ENCODE data around the gene NKAIN2.

Gene NKAIN2

DNA sequence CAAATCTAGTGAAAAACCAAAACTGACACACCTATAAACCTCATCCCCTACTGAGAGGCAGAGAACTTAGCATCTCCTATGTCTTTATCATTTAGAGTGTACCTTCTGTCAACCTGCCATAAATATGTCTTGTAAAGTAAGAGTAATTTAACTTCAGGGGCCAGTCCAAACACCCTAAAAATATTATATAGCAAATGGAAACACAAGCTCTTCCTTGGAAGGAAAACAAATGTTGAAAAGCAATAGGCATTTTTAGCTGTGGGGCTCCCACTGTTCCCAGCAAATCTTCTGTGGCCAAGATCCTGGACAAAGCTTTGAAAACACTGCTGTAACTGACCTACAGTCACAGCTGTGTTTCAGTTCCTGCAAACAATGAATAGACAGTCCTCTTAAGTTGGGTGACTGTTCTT is 1018.5 kb downstream of the NKAIN2 start:
- no peak for DNase-seq (ENCODE audit: extremely low spot score, insufficient read length, low read depth)
- FAIRE-seq, result no peak

DNA sequence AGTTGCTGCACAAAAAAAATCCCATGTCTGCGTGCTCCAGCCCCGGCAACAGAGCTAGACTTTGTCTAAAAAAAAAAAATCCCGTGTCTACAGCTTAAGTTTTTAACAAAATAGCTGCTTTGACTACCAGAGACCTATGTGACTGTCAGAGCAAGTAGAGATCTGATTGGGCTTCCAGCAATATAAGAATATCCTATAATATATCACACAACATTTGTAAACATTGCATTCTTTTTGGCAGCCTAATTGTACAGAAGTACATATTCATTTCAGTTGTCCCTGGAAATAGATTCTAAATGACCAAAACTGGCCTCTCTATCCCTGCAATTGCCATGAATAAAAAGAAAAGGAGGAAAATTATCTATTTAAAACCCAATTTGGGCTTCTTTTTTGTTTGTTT is 1019.1 kb downstream of the NKAIN2 start:
- DNase-seq (ENCODE audit: extremely low spot score, insufficient read length, low read depth), result no peak
- FAIRE-seq, result no peak

GRCh38 chr6:124823240-124824111 is 1019.8 kb downstream of the NKAIN2 start:
- FAIRE-seq, result no peak

GRCh38 chr6:124825564-124825963 is 1021.9 kb downstream of the NKAIN2 start:
- no peak for DNase-seq (ENCODE audit: extremely low spot score, insufficient read length, low read depth)
- FAIRE-seq, result no peak

More at GRCh38 chr6:124823240-124824111, 1019.8 kb downstream of the NKAIN2 start:
- DNase-seq (ENCODE audit: extremely low spot score, insufficient read length, low read depth), result no peak

DNA sequence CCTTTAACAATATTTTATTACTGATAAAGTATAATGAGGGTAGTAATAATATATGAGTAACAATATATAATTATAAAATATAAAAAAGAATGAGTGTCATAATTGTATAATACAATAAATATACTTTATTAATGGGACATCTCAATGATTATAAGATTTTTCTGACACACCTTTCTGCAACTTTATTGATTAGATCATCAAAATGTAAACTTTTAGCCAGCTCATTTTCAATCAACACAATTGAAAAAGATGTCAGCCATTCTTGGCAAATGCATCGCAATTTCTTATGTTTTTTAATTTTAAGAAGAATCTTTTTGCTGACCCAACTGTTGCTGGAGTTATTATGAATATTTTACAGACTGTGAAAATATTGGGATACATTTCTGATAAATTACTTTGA is 1026.2 kb downstream of the NKAIN2 start:
- DNase-seq (ENCODE audit: extremely low spot score, insufficient read length, low read depth) (no peak), FAIRE-seq (no peak)

GRCh38 chr6:124830506-124830905 is 1026.8 kb downstream of the NKAIN2 start:
- DNase-seq (ENCODE audit: extremely low spot score, insufficient read length, low read depth) (no peak), FAIRE-seq (no peak)

DNA sequence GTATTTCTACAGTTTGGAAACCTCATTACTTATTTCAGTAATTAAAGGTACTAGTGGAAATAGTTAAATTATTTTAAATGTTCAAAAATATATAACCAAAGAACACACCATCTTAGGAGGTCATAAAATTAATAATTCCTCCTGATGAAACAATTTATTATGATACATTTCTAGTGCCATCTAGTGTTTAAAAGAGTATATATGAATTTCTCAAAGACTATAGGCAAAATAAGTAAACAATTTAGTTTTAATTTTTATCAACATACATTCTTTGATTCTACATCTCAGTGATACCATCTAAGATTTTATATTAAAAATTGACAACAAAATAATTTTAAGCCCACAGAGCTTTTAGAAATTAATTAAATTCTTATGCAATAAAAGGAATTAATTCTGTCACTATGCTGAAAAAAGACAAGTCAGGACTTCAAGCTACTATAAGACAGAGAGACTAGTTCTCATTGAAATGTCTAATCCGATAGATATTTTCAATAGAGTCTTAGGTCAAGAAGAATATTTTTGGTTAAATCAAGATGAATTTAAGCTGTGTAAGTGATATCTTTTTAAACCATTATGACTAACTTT is 1050.8 kb downstream of the NKAIN2 start:
- FAIRE-seq, result no peak
- no peak for DNase-seq (ENCODE audit: extremely low spot score, insufficient read length, low read depth)

- FAIRE-seq (no peak), DNase-seq (ENCODE audit: extremely low spot score, insufficient read length, low read depth) (no peak)
Observed at GRCh38 chr6:124857746-124858145, 1054.1 kb downstream of the NKAIN2 start.

GRCh38 chr6:124858564-124858963 is 1054.9 kb downstream of the NKAIN2 start:
- DNase-seq (ENCODE audit: extremely low spot score, insufficient read length, low read depth) (no peak), FAIRE-seq (no peak)

- DNase-seq (ENCODE audit: extremely low spot score, insufficient read length, low read depth) (no peak), FAIRE-seq (no peak)
Observed at GRCh38 chr6:124859366-124859765, 1055.7 kb downstream of the NKAIN2 start.

GRCh38 chr6:124866040-124866439 is 1062.4 kb downstream of the NKAIN2 start:
- DNase-seq (ENCODE audit: extremely low spot score, insufficient read length, low read depth) (no peak), FAIRE-seq (no peak)

DNA sequence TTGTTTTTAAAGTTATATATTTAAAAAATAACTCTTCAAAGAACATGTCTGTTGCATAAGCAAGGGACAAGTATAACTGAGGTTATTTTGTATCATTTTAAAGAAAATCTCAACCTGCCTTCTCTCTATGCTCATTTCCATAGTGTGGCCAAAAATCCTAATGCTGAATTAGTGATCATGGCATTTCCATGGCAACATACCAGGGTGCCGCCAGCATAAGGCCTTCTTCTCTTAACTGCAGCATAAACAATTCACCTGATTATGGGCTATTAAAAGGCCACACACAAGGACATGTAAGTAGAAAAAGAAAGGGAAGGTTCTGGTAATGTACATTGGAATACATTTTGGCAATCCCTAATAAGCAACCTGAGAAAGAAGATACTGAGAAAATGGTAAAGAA is 1063.5 kb downstream of the NKAIN2 start:
- DNase-seq (ENCODE audit: extremely low spot score, insufficient read length, low read depth) (no peak), FAIRE-seq (no peak)

DNA sequence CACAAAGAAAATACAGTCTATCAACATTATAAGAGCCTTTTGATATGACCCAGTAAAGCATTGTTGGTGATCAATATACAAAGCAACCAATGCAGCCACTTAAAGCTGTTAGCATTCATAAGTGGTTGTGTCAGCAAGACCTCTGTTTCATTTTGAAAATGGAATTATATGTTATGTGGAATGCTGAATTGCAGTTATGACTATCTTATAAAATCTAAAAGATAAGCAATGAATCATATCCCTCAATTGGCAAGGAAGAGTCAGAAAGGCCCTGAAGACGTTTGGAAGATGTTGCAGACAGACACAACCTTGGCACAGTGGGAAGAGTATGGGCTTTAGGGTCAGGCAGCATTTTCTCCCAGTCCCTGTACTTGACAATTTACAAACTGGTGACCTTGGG is 1064.8 kb downstream of the NKAIN2 start:
- DNase-seq (ENCODE audit: extremely low spot score, insufficient read length, low read depth) (no peak), FAIRE-seq (no peak)

DNA sequence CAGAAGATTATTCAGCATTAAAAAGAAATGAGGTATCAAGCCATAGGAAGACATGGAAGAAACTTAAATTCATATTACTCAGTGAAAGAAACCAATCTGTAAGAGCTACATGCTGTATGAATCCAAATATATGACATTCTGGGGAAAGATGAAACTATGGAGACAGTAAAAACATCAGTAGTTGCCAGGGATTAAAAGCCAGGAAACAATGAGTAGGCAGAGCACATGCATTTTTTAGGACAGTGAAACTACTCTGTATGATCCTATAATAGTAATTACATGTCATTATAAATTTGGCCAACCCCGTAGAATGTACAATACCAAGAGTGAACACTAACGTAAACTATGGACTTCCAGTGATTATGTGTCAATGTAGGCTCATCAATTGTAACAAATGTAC is 1065.8 kb downstream of the NKAIN2 start:
- FAIRE-seq (no peak), DNase-seq (ENCODE audit: extremely low spot score, insufficient read length, low read depth) (no peak)

DNA sequence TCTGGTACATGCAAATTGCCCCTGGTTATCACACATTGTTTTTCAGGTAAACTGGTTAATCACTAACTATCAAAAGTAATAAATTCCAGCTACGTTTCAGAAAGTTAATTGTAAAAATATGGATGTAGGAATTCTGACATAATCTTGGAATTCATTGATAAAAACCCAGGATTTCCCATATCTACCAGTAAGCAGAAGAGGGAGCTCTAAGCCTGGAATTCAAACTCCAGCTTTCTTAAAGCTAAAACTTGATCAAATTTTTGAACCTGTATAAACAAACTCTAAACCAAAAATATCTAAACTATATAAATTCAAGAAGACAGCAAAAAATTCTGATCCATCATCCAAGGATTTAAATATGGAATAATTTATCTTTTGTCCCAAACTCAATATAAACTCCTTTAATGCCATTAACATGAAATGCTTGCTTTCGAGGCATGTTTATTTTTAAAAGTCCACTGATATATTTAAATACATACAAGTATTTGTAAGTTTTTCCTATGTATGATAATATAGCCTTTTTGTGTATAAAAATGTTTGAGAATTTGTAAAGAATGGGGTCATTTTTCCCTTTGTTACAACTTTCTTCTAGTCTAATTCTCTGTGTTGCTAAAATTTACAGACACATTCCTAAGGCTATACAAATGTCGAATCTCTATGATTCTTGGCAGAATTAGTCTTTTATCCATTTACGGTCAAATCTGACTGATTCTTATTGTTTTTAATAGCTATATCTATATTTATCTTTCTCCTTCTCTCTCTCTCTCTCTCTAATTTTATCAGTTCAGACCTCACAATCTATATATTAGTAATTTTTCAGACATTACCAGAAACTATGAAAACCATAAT is 1067.2 kb downstream of the NKAIN2 start:
- DNase-seq (ENCODE audit: extremely low spot score, insufficient read length, low read depth) (no peak), FAIRE-seq (no peak)

- FAIRE-seq (no peak), DNase-seq (ENCODE audit: extremely low spot score, insufficient read length, low read depth) (no peak)
Observed at GRCh38 chr6:124872361-124873065, 1068.8 kb downstream of the NKAIN2 start.

- FAIRE-seq (no peak), DNase-seq (ENCODE audit: extremely low spot score, insufficient read length, low read depth) (no peak)
Observed at GRCh38 chr6:124873066-124873410, 1069.4 kb downstream of the NKAIN2 start.
